Measurements from ENCODE around the gene PROB1.

- TF ChIP-seq CTCF (IDR thresholded peaks at IDR 0.05): no peak
- no peak for TF ChIP-seq POLR2A (IDR thresholded peaks at IDR 0.05)
These were observed 44.4 kb upstream of the PROB1 start, which contains the start of gene DNAJC18 for GRCh38 chr5:139439013-139439903.

Measured in lower leg skin (tissue), 3 donors.